Vagina (tissue), 2 donors: Measurements from ENCODE around the gene PSTPIP2. TPM values are rescaled to one million over a fixed set of nuclear protein-coding genes. Genes with fewer than 3 reads are reported as not detected.

ENCODE experiments used
- DNase-seq, 2 donors: peaks; one replicate each; pipeline ENCODE4 v3.0.0-alpha.2; 2017; ENCODE audit errors: extremely low spot score in 2 of 2
- H3K27ac ChIP-seq: fragments of 200-600 bp; sonication (generic); one replicate; pipeline ENCODE4 v1.5.1; 2019
- H3K27me3 ChIP-seq: fragments of 200-600 bp; sonication (generic); one replicate; pipeline ENCODE4 v1.5.1; 2019
- H3K36me3 ChIP-seq, 2 donors: fragments of 200-600 bp; sonication (generic); one replicate each; pipeline ENCODE4 v1.5.1; 2017 to 2019
- H3K4me1 ChIP-seq: fragments of 200-600 bp; sonication (generic); one replicate; pipeline ENCODE4 v1.5.1; 2019
- H3K4me3 ChIP-seq, 2 donors: fragments of 200-600 bp; sonication (generic); 1 replicate in 1 of 2; 2 replicates in 1 of 2; pipeline ENCODE4 v1.5.1; 2016 to 2019
- H3K9me3 ChIP-seq: fragments of 200-600 bp; sonication (generic); one replicate; pipeline ENCODE4 v1.5.1; 2019
- CTCF ChIP-seq, 3 experiments: fragments of 450-650 bp in 2 of 3; fragments of 200-600 bp in 1 of 3; sonication (generic) in 1 of 3; IDR thresholded peaks; one replicate each; pipeline ENCODE4 v1.5.1; 2017 to 2019; ENCODE audit warnings: antibody characterized with exemption in 3 of 3, mild to moderate bottlenecking in 2 of 3, moderate library complexity in 2 of 3
- POLR2A ChIP-seq, 2 donors: fragments of 450-650 bp; IDR thresholded peaks; one replicate each; pipeline ENCODE4 v1.6.1; 2017; ENCODE audit warnings: antibody characterized with exemption in 2 of 2, mild to moderate bottlenecking in 2 of 2, moderate library complexity in 2 of 2
- POLR2AphosphoS5 ChIP-seq, 2 donors: sonication (generic); formaldehyde crosslinking; IDR thresholded peaks; one replicate each; pipeline ENCODE4 v1.9.0; 2017; ENCODE audit warnings: antibody characterized with exemption in 2 of 2, mild to moderate bottlenecking in 2 of 2, low read depth in 1 of 2; ENCODE audit not compliant: insufficient read depth in 1 of 2
- intact Hi-C: fragments of 100-400 bp; cut with DNase I; formaldehyde crosslinking; loops from one replicate; pipeline ENCODE4 v1.15.1; 2023
- total RNA-seq: library from RNA; depleted of rRNA; stranded (reverse); fragments of >200 nt; gene quantifications from one replicate; pipeline ENCODE4 v1.2.3, GENCODE V29; 2016

PSTPIP2 gene
- total RNA-seq, 1 donor from 2014 or later, result 9.1 TPM

- H3K9me3 ChIP-seq, result no peaks in the 10 kb centered on the region
- intact Hi-C loops, result no loop called here
- no peak for DNase-seq
- H3K4me3 ChIP-seq, result no peak overlapping the region
- peaks cover 0 to 15% of the 10 kb centered on the region in 2 donors for H3K36me3 ChIP-seq
- H3K4me1 ChIP-seq, result peaks cover 13% of the 10 kb centered on the region
- H3K27ac ChIP-seq, result no peak overlapping the region
- no peaks in the 10 kb centered on the region for H3K27me3 ChIP-seq
- TF ChIP-seq CTCF (IDR thresholded peaks at IDR 0.05), result no peak
- no peak for TF ChIP-seq POLR2AphosphoS5 (IDR thresholded peaks at IDR 0.05; ENCODE audit: insufficient read depth in 1 of 2, low read depth in 1 of 2)
- TF ChIP-seq POLR2A (IDR thresholded peaks at IDR 0.05), result no peak
These were observed 114.0 kb downstream of the PSTPIP2 start for GRCh38 chr18:45958027-45958426.

GRCh38 chr18:45957100-45957499 lies 115.0 kb downstream of the PSTPIP2 start:
- H3K4me1 ChIP-seq, result peaks cover 10% of the 10 kb centered on the region
- intact Hi-C loops, result no loop called here

DNA sequence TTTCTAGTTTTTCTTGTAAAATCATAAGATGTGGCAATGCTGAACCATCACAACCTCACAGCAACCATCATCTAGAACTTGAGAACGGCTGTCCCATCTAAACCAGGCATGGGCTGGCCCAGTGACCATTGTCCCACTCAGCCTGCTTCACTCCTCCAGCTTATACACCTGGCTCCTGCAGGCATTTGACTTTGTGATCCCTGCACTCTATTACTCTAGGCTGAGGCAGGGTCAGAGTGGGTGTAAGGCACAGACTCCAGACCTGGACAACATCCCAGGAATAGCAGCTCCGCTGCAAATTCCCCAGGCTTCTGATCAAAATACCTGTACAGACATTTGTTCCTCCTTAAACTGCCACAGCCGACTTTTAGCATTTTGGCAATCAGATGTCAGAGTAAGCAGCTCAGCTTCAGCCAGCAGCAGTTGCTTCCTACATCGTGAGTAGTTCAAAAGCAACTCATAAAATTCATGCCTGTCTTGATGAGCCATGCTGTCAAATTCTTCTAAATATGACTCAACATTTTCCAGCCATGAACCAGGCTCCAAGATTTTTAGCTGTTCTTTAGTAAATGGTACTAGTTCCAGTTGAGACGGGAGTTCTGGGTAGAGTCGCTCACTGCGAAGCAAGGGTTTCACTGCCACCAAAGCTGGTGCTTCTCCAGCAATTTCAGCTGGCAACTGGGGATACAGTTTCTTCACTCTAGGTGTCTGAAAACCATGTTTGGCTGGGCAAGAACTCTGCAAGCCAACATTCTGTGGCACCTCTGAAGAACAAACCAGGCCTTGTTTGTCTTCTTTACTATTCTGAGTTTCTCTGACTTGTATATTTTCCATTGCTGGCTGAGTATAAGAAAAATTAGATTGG lies 117.8 kb downstream of the PSTPIP2 start:
- Histone ChIP-seq H3K36me3 (peaks cover 0 to 39% of the 10 kb centered on the region in 2 donors), H3K27me3 (no peaks in the 10 kb centered on the region), H3K27ac (no peak overlapping the region), H3K4me3 (no peak overlapping the region), H3K9me3 (no peaks in the 10 kb centered on the region), H3K4me1 (peaks cover 10% of the 10 kb centered on the region)
- no peak for TF ChIP-seq CTCF (IDR thresholded peaks at IDR 0.05)
- no peak for TF ChIP-seq POLR2A (IDR thresholded peaks at IDR 0.05)
- no peak for TF ChIP-seq POLR2AphosphoS5 (IDR thresholded peaks at IDR 0.05; ENCODE audit: insufficient read depth in 1 of 2, low read depth in 1 of 2)
- intact Hi-C loops, result no loop called here
- no peak for DNase-seq

More at GRCh38 chr18:45957100-45957499, 115.0 kb downstream of the PSTPIP2 start:
- Histone ChIP-seq H3K27ac (no peak overlapping the region), H3K4me3 (no peak overlapping the region), H3K9me3 (no peaks in the 10 kb centered on the region), H3K27me3 (no peaks in the 10 kb centered on the region), H3K36me3 (peaks cover 0 to 24% of the 10 kb centered on the region in 2 donors)
- no peak for DNase-seq
- TF ChIP-seq CTCF (IDR thresholded peaks at IDR 0.05), result no peak
- no peak for TF ChIP-seq POLR2AphosphoS5 (IDR thresholded peaks at IDR 0.05; ENCODE audit: insufficient read depth in 1 of 2, low read depth in 1 of 2)
- no peak for TF ChIP-seq POLR2A (IDR thresholded peaks at IDR 0.05)

- Histone ChIP-seq H3K27me3 (no peaks in the 10 kb centered on the region), H3K4me3 (no peak overlapping the region), H3K36me3 (peaks cover 0 to 68% of the 10 kb centered on the region in 2 donors), H3K27ac (no peak overlapping the region), H3K4me1 (no peaks in the 10 kb centered on the region), H3K9me3 (no peaks in the 10 kb centered on the region)
- TF ChIP-seq POLR2A (IDR thresholded peaks at IDR 0.05) (no peak), POLR2AphosphoS5 (IDR thresholded peaks at IDR 0.05; ENCODE audit: insufficient read depth in 1 of 2, low read depth in 1 of 2) (no peak), CTCF (IDR thresholded peaks at IDR 0.05) (no peak)
- no peak for DNase-seq
- intact Hi-C loops, result no loop called here
These were observed 120.9 kb downstream of the PSTPIP2 start for GRCh38 chr18:45951016-45951714.
